ENCODE measurements around the gene NKX6-2.

Gene NKX6-2

DNA sequence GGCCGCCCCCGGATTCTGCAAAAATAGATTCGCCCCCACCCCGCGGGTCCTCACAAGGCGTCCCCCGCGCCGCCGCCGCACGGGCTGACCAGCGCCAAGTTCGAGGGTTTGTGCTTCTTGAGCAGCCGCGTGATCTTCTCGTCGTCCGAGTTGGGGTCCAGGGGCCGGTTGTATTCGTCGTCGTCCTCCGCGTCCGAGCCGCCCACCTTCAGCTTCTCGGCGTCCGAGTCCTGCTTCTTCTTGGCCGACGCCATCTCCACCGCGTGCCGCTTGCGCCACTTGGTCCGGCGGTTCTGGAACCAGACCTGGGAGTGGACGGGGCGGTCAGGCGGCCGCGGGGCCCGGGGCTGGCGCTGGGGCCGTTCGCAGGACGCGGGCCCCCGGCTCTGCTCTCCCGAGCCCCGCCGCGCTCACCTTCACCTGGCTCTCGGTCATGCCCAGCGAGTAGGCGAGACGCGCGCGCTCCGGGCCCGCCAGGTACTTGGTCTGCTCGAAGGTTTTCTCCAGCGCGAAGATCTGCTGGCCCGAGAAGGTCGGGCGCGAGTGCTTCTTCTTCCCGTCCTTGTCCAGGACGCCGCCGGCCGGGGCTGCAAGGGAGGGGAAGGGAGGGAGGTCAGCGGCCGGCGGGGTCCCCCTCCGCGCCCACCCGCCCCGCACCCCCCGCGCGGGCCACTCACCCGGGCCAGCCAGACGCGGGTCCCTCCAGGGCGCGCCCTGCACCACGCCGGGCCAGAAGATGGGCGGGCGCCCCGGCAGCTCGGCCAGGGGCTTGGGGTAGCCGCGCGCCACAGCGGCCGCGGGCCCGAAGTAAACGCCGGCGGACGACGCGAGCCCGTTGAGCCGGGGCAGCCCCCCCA is 853 bp downstream of the NKX6-2 start:
- POLR2A ChIA-PET = no interaction called here
- H3K27me3 ChIP-seq (replicated peaks in 2 of 5; ENCODE audit: control insufficient read depth in 4 of 5, insufficient read depth in 5 of 5, low read length in 4 of 5) = peaks cover 0 to 82% (median 21%) of the 10 kb centered on the region in 5 experiments
- no peak overlapping the region for H3K27ac ChIP-seq (ENCODE audit: insufficient read depth in 1 of 2, low read depth in 1 of 2, low read length in 2 of 2, poor library complexity in 1 of 2, severe bottlenecking in 2 of 2)
- CTCF ChIA-PET = no interaction called here
- peak in 1 of 3 donors; percentile 28 for DNase-seq
- no peaks in the 10 kb centered on the region for H3K9me3 ChIP-seq (ENCODE audit: control extremely low read depth in 1 of 5, control insufficient read depth in 4 of 5, insufficient read depth in 2 of 5, low read depth in 1 of 5, low read length in 4 of 5)
- 8% methylated on average over 76 of the region's 111 CpGs for WGBS (ENCODE audit: insufficient coverage)
- H3K4me1 ChIP-seq (ENCODE audit: control extremely low read depth in 1 of 4, control insufficient read depth in 4 of 4, insufficient read depth in 4 of 4, low read length in 3 of 4) = peaks cover 0 to 38% (median 14%) of the 10 kb centered on the region in 4 experiments
- peaks cover 0 to 30% (median 9%) of the 10 kb centered on the region in 4 experiments for H3K36me3 ChIP-seq (ENCODE audit: control insufficient read depth in 4 of 4, insufficient read depth in 4 of 4, low read length in 3 of 4)
- H3K4me3 ChIP-seq (ENCODE audit: control insufficient read depth in 1 of 7, extremely low read depth in 1 of 7, insufficient read depth in 4 of 7, low read depth in 2 of 7, low read length in 6 of 7) = peak overlapping the region in 2 of 7 experiments; percentile 1 to 38

DNA sequence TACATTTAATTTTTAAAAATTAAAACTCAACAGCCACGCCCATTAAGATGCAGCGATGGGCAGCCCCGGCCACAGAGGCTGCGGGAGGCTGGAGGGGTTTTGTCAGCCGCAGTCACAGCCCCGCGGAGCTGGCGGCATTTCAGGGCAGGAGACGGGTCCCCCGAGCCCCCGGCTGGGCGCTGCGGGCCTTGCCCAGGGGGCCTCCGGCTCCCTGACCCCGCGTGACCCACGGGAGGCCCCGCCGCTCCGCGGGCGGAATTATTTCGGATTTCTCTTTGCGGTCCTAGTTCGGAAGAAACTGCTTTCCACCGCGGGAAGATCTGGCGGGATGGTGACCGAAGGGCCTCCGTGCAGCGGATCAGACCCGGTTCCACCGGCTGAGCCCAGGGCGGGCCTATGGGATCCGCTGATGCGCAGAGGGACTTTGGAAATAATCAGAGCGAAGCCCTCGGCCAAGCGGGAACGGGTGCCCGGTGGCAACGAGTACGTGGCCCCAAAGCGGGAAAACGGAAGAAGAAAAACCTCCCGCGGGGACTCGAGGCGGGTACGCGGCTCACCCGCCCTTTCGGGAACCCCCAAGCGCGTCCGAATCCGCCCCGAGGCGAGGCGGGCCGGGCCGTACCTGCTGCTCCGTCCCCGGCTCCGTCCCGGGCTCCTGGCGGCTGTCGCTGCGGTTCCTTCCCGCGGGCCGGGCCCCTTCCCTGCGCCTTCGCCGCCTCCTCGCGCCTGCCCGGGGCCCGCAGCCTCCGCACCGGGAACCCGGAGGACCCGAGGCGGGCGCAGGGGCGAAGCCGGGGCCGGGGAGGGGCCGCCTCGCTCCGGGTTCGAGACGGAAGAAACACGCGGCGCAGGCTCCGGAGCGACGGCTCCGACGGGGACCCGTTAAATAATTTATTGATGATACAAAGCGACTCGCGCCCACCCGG is 1.7 kb downstream of the NKX6-2 start:
- ChIA-PET POLR2A (no interaction called here), CTCF (interaction anchor here (1.4 kb wide), 1 partner anchor 10 kb away, joined by 3 read pairs; no protein-coding TSS in a partner anchor)
- no peaks in the 10 kb centered on the region for H3K9me3 ChIP-seq (ENCODE audit: control extremely low read depth in 1 of 5, control insufficient read depth in 4 of 5, insufficient read depth in 2 of 5, low read depth in 1 of 5, low read length in 4 of 5)
- H3K27ac ChIP-seq (ENCODE audit: insufficient read depth in 1 of 2, low read depth in 1 of 2, low read length in 2 of 2, poor library complexity in 1 of 2, severe bottlenecking in 2 of 2) = no peak overlapping the region
- H3K4me3 ChIP-seq (ENCODE audit: control insufficient read depth in 1 of 7, extremely low read depth in 1 of 7, insufficient read depth in 4 of 7, low read depth in 2 of 7, low read length in 6 of 7) = peak overlapping the region in 2 of 7 experiments; percentile 13 to 19
- 10% methylated on average over 94 of the region's 106 CpGs for WGBS (ENCODE audit: insufficient coverage)
- peaks cover 0 to 38% (median 15%) of the 10 kb centered on the region in 4 experiments for H3K36me3 ChIP-seq (ENCODE audit: control insufficient read depth in 4 of 4, insufficient read depth in 4 of 4, low read length in 3 of 4)
- H3K27me3 ChIP-seq (replicated peaks in 2 of 5; ENCODE audit: control insufficient read depth in 4 of 5, insufficient read depth in 5 of 5, low read length in 4 of 5) = peaks cover 0 to 73% (median 19%) of the 10 kb centered on the region in 5 experiments
- peak in 1 of 3 donors; percentile 16 for DNase-seq
- H3K4me1 ChIP-seq (ENCODE audit: control extremely low read depth in 1 of 4, control insufficient read depth in 4 of 4, insufficient read depth in 4 of 4, low read length in 3 of 4) = peaks cover 0 to 38% (median 14%) of the 10 kb centered on the region in 4 experiments

- Histone ChIP-seq H3K4me3 (ENCODE audit: control insufficient read depth in 1 of 7, extremely low read depth in 1 of 7, insufficient read depth in 4 of 7, low read depth in 2 of 7, low read length in 6 of 7) (no peak overlapping the region), H3K36me3 (ENCODE audit: control insufficient read depth in 4 of 4, insufficient read depth in 4 of 4, low read length in 3 of 4) (peaks cover 0 to 46% (median 19%) of the 10 kb centered on the region in 4 experiments), H3K27me3 (replicated peaks in 2 of 5; ENCODE audit: control insufficient read depth in 4 of 5, insufficient read depth in 5 of 5, low read length in 4 of 5) (peaks cover 0 to 65% (median 17%) of the 10 kb centered on the region in 5 experiments), H3K4me1 (ENCODE audit: control extremely low read depth in 1 of 4, control insufficient read depth in 4 of 4, insufficient read depth in 4 of 4, low read length in 3 of 4) (peaks cover 0 to 38% (median 14%) of the 10 kb centered on the region in 4 experiments), H3K27ac (ENCODE audit: insufficient read depth in 1 of 2, low read depth in 1 of 2, low read length in 2 of 2, poor library complexity in 1 of 2, severe bottlenecking in 2 of 2) (no peak overlapping the region), H3K9me3 (ENCODE audit: control extremely low read depth in 1 of 5, control insufficient read depth in 4 of 5, insufficient read depth in 2 of 5, low read depth in 1 of 5, low read length in 4 of 5) (no peaks in the 10 kb centered on the region)
- 86% methylated on average over 29 of the region's 30 CpGs for WGBS (ENCODE audit: insufficient coverage)
- DNase-seq = peak in 1 of 3 donors; percentile 31
- CTCF ChIA-PET = interaction anchor here (1.4 kb wide), 1 partner anchor 9 kb away, joined by 3 read pairs; no protein-coding TSS in a partner anchor
- POLR2A ChIA-PET = no interaction called here
These were observed 2.6 kb downstream of the NKX6-2 start for GRCh38 chr10:132783165-132783939.

- peaks cover 0 to 57% (median 21%) of the 10 kb centered on the region in 4 experiments for H3K36me3 ChIP-seq (ENCODE audit: control insufficient read depth in 4 of 4, insufficient read depth in 4 of 4, low read length in 3 of 4)
- 98% methylated on average over 19 of the region's 20 CpGs for WGBS (ENCODE audit: insufficient coverage)
- H3K4me1 ChIP-seq (ENCODE audit: control extremely low read depth in 1 of 4, control insufficient read depth in 4 of 4, insufficient read depth in 4 of 4, low read length in 3 of 4) = peaks cover 0 to 22% (median 8%) of the 10 kb centered on the region in 4 experiments
- ChIA-PET CTCF (no interaction called here), POLR2A (no interaction called here)
- DNase-seq = no peak
- peaks cover 0 to 48% (median 14%) of the 10 kb centered on the region in 5 experiments for H3K27me3 ChIP-seq (replicated peaks in 2 of 5; ENCODE audit: control insufficient read depth in 4 of 5, insufficient read depth in 5 of 5, low read length in 4 of 5)
- no peak overlapping the region for H3K27ac ChIP-seq (ENCODE audit: insufficient read depth in 1 of 2, low read depth in 1 of 2, low read length in 2 of 2, poor library complexity in 1 of 2, severe bottlenecking in 2 of 2)
- H3K4me3 ChIP-seq (ENCODE audit: control insufficient read depth in 1 of 7, extremely low read depth in 1 of 7, insufficient read depth in 4 of 7, low read depth in 2 of 7, low read length in 6 of 7) = no peak overlapping the region
- H3K9me3 ChIP-seq (ENCODE audit: control extremely low read depth in 1 of 5, control insufficient read depth in 4 of 5, insufficient read depth in 2 of 5, low read depth in 1 of 5, low read length in 4 of 5) = no peaks in the 10 kb centered on the region
These were observed 4.4 kb downstream of the NKX6-2 start for GRCh38 chr10:132781556-132781955.

- POLR2A ChIA-PET = no interaction called here
- Histone ChIP-seq H3K27me3 (replicated peaks in 2 of 5; ENCODE audit: control insufficient read depth in 4 of 5, insufficient read depth in 5 of 5, low read length in 4 of 5) (peaks cover 0 to 39% (median 12%) of the 10 kb centered on the region in 5 experiments), H3K36me3 (ENCODE audit: control insufficient read depth in 4 of 4, insufficient read depth in 4 of 4, low read length in 3 of 4) (peaks cover 0 to 65% (median 21%) of the 10 kb centered on the region in 4 experiments), H3K4me1 (ENCODE audit: control extremely low read depth in 1 of 4, control insufficient read depth in 4 of 4, insufficient read depth in 4 of 4, low read length in 3 of 4) (peaks cover 0 to 13% (median 4%) of the 10 kb centered on the region in 4 experiments), H3K9me3 (ENCODE audit: control extremely low read depth in 1 of 5, control insufficient read depth in 4 of 5, insufficient read depth in 2 of 5, low read depth in 1 of 5, low read length in 4 of 5) (no peaks in the 10 kb centered on the region), H3K27ac (ENCODE audit: insufficient read depth in 1 of 2, low read depth in 1 of 2, low read length in 2 of 2, poor library complexity in 1 of 2, severe bottlenecking in 2 of 2) (no peak overlapping the region), H3K4me3 (ENCODE audit: control insufficient read depth in 1 of 7, extremely low read depth in 1 of 7, insufficient read depth in 4 of 7, low read depth in 2 of 7, low read length in 6 of 7) (no peak overlapping the region)
- WGBS (ENCODE audit: insufficient coverage) = 99% methylated on average over 11 of the region's 12 CpGs
- DNase-seq = no peak
- CTCF ChIA-PET = no interaction called here
These were observed 5.6 kb downstream of the NKX6-2 start for GRCh38 chr10:132780356-132780755.

DNA sequence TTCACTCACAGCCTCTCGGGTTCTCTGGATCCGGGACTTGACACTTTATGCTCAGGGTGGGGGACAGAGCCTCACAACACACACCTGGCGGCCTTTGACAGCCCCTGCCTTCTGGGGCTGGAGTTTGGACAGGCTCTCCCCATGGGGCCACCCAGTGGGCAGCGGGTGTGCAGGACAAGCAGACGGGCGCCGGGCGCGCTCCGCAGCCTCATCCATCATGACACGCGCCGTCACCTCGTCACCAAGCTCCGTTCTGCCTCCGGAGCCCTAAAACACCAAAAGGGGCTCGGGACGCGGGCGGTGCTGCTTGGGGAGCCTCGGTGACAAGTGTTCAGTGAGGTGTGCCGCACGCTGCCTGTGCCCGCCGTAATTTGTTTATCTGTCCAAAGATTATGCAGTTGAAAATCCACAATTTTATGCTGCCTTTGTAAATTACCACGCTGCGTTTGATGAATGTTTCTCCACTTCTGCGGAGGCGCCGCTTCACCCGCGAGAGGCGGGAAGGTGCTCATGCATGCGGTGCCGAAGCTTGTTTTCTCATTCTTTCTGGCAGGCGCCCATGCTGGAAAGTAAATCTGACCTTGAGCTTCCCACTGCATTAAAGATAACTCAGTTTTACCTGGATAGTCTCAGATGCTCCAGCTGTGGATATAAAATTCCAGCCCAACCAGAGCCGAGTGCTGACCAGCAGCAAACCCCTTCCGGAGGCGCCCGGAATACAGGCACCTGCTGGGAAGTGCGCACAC is 6.2 kb downstream of the NKX6-2 start:
- 97% methylated on average over 33 of the region's 41 CpGs for WGBS (ENCODE audit: insufficient coverage)
- no peak for DNase-seq
- ChIA-PET POLR2A (no interaction called here), CTCF (no interaction called here)
- no peak overlapping the region for H3K27ac ChIP-seq (ENCODE audit: insufficient read depth in 1 of 2, low read depth in 1 of 2, low read length in 2 of 2, poor library complexity in 1 of 2, severe bottlenecking in 2 of 2)
- H3K36me3 ChIP-seq (ENCODE audit: control insufficient read depth in 4 of 4, insufficient read depth in 4 of 4, low read length in 3 of 4) = peaks cover 0 to 65% (median 21%) of the 10 kb centered on the region in 4 experiments
- no peak overlapping the region for H3K4me3 ChIP-seq (ENCODE audit: control insufficient read depth in 1 of 7, extremely low read depth in 1 of 7, insufficient read depth in 4 of 7, low read depth in 2 of 7, low read length in 6 of 7)
- H3K9me3 ChIP-seq (ENCODE audit: control extremely low read depth in 1 of 5, control insufficient read depth in 4 of 5, insufficient read depth in 2 of 5, low read depth in 1 of 5, low read length in 4 of 5) = no peaks in the 10 kb centered on the region
- peaks cover 0 to 33% (median 9%) of the 10 kb centered on the region in 5 experiments for H3K27me3 ChIP-seq (replicated peaks in 2 of 5; ENCODE audit: control insufficient read depth in 4 of 5, insufficient read depth in 5 of 5, low read length in 4 of 5)
- H3K4me1 ChIP-seq (ENCODE audit: control extremely low read depth in 1 of 4, control insufficient read depth in 4 of 4, insufficient read depth in 4 of 4, low read length in 3 of 4) = peaks cover 0 to 11% (median 4%) of the 10 kb centered on the region in 4 experiments
